Activated naive CD8-positive, alpha-beta T cell (primary cell): Measurements from ENCODE around the gene ARL8B.
"Not testable (repeated sequence)": the region's sequence is repeated elsewhere in the genome, so short reads cannot be mapped to it uniquely, and the experiment has no call there.

ENCODE experiments used
- H3K27ac Mint-ChIP-seq: one replicate; pipeline ENCODE4 v1.8.0; 2021; ENCODE audit warnings: mixed read lengths
- H3K27me3 Mint-ChIP-seq: one replicate; pipeline ENCODE4 v1.8.0; 2021; ENCODE audit warnings: mixed read lengths
- H3K36me3 Mint-ChIP-seq: one replicate; pipeline ENCODE4 v1.8.0; 2021; ENCODE audit warnings: mixed read lengths
- H3K4me1 Mint-ChIP-seq: one replicate; pipeline ENCODE4 v1.8.0; 2021; ENCODE audit warnings: low read depth, mixed read lengths
- H3K4me3 Mint-ChIP-seq: one replicate; pipeline ENCODE4 v1.8.0; 2021; ENCODE audit warnings: mild to moderate bottlenecking, mixed read lengths
- H3K9me3 Mint-ChIP-seq: one replicate; pipeline ENCODE4 v1.8.0; 2021; ENCODE audit warnings: low read depth, mixed read lengths

ARL8B gene

GRCh38 chr3:5147152-5147551, 25.1 kb downstream of the ARL8B start:
- H3K27ac Mint-ChIP-seq, H3K27me3 Mint-ChIP-seq, H3K9me3 Mint-ChIP-seq, H3K4me3 Mint-ChIP-seq: not testable (repeated sequence)
- H3K4me1 Mint-ChIP-seq: peaks cover 55% of the 10 kb centered on the region
- H3K36me3 Mint-ChIP-seq: peaks cover 50% of the 10 kb centered on the region

- H3K27me3 Mint-ChIP-seq: no peaks in the 10 kb centered on the region
- peaks cover 56% of the 10 kb centered on the region for H3K4me1 Mint-ChIP-seq
- no peak overlapping the region for H3K4me3 Mint-ChIP-seq
- H3K9me3 Mint-ChIP-seq: peaks cover 4% of the 10 kb centered on the region
- no peak overlapping the region for H3K27ac Mint-ChIP-seq
- H3K36me3 Mint-ChIP-seq: peaks cover 39% of the 10 kb centered on the region
These were observed 27.3 kb downstream of the ARL8B start for GRCh38 chr3:5149306-5149880.

GRCh38 chr3:5151586-5151985, 29.5 kb downstream of the ARL8B start:
- no peaks in the 10 kb centered on the region for H3K27me3 Mint-ChIP-seq
- no peak overlapping the region for H3K4me3 Mint-ChIP-seq
- no peak overlapping the region for H3K27ac Mint-ChIP-seq
- peaks cover 21% of the 10 kb centered on the region for H3K36me3 Mint-ChIP-seq
- H3K4me1 Mint-ChIP-seq: peaks cover 67% of the 10 kb centered on the region
- no peaks in the 10 kb centered on the region for H3K9me3 Mint-ChIP-seq

- H3K36me3 Mint-ChIP-seq: peaks cover 8% of the 10 kb centered on the region
- H3K27ac Mint-ChIP-seq: no peak overlapping the region
- H3K27me3 Mint-ChIP-seq: no peaks in the 10 kb centered on the region
- H3K4me1 Mint-ChIP-seq: peaks cover 75% of the 10 kb centered on the region
- H3K9me3 Mint-ChIP-seq: no peaks in the 10 kb centered on the region
- H3K4me3 Mint-ChIP-seq: no peak overlapping the region
These were observed 31.0 kb downstream of the ARL8B start for GRCh38 chr3:5153074-5153473.

- H3K36me3 Mint-ChIP-seq: no peaks in the 10 kb centered on the region
These were observed 33.1 kb downstream of the ARL8B start for GRCh38 chr3:5155241-5155640.

GRCh38 chr3:5160321-5160720, 38.2 kb downstream of the ARL8B start:
- H3K9me3 Mint-ChIP-seq: no peaks in the 10 kb centered on the region
- peaks cover 74% of the 10 kb centered on the region for H3K4me1 Mint-ChIP-seq
- no peaks in the 10 kb centered on the region for H3K36me3 Mint-ChIP-seq
- H3K4me3 Mint-ChIP-seq: no peak overlapping the region
- peak overlapping the region; percentile 64 for H3K27ac Mint-ChIP-seq
- no peaks in the 10 kb centered on the region for H3K27me3 Mint-ChIP-seq

More at GRCh38 chr3:5155241-5155640, 33.1 kb downstream of the ARL8B start:
- Mint-ChIP-seq H3K27ac (no peak overlapping the region), H3K4me1 (peaks cover 71% of the 10 kb centered on the region), H3K27me3 (no peaks in the 10 kb centered on the region), H3K4me3 (no peak overlapping the region), H3K9me3 (no peaks in the 10 kb centered on the region)

GRCh38 chr3:5160940-5161858, 39.1 kb downstream of the ARL8B start:
- H3K36me3 Mint-ChIP-seq: no peaks in the 10 kb centered on the region
- H3K27ac Mint-ChIP-seq: peak overlapping the region; percentile 30
- H3K4me1 Mint-ChIP-seq: peaks cover 72% of the 10 kb centered on the region
- peak overlapping the region; percentile 14 for H3K4me3 Mint-ChIP-seq
- no peaks in the 10 kb centered on the region for H3K9me3 Mint-ChIP-seq
- H3K27me3 Mint-ChIP-seq: no peaks in the 10 kb centered on the region

- H3K36me3 Mint-ChIP-seq: no peaks in the 10 kb centered on the region
- H3K4me1 Mint-ChIP-seq: peaks cover 71% of the 10 kb centered on the region
- no peak overlapping the region for H3K4me3 Mint-ChIP-seq
- no peaks in the 10 kb centered on the region for H3K9me3 Mint-ChIP-seq
- no peaks in the 10 kb centered on the region for H3K27me3 Mint-ChIP-seq
- H3K27ac Mint-ChIP-seq: peak overlapping the region; percentile 30
These were observed 40.0 kb downstream of the ARL8B start for GRCh38 chr3:5162102-5162501.

- peaks cover 61% of the 10 kb centered on the region for H3K4me1 Mint-ChIP-seq
These were observed 43.6 kb downstream of the ARL8B start for GRCh38 chr3:5165698-5166097.

GRCh38 chr3:5166846-5167245, 44.8 kb downstream of the ARL8B start:
- H3K4me3 Mint-ChIP-seq: no peak overlapping the region
- H3K27ac Mint-ChIP-seq: no peak overlapping the region
- no peaks in the 10 kb centered on the region for H3K9me3 Mint-ChIP-seq
- H3K27me3 Mint-ChIP-seq: no peaks in the 10 kb centered on the region
- H3K36me3 Mint-ChIP-seq: no peaks in the 10 kb centered on the region
- H3K4me1 Mint-ChIP-seq: peaks cover 49% of the 10 kb centered on the region

More at GRCh38 chr3:5165698-5166097, 43.6 kb downstream of the ARL8B start:
- Mint-ChIP-seq H3K36me3 (no peaks in the 10 kb centered on the region), H3K27me3 (no peaks in the 10 kb centered on the region), H3K27ac (peak overlapping the region; percentile 7), H3K4me3 (no peak overlapping the region), H3K9me3 (no peaks in the 10 kb centered on the region)

GRCh38 chr3:5168110-5168509, 46.0 kb downstream of the ARL8B start:
- H3K4me1 Mint-ChIP-seq: peaks cover 43% of the 10 kb centered on the region
- H3K36me3 Mint-ChIP-seq: peaks cover 3% of the 10 kb centered on the region
- H3K4me3 Mint-ChIP-seq: no peak overlapping the region
- H3K27ac Mint-ChIP-seq: no peak overlapping the region
- no peaks in the 10 kb centered on the region for H3K9me3 Mint-ChIP-seq
- no peaks in the 10 kb centered on the region for H3K27me3 Mint-ChIP-seq

- Mint-ChIP-seq H3K4me1 (peaks cover 29% of the 10 kb centered on the region), H3K36me3 (peaks cover 3% of the 10 kb centered on the region), H3K27ac (peak overlapping the region; percentile 29), H3K4me3 (no peak overlapping the region), H3K27me3 (no peaks in the 10 kb centered on the region), H3K9me3 (no peaks in the 10 kb centered on the region)
These were observed 47.7 kb downstream of the ARL8B start for GRCh38 chr3:5169807-5170206.

GRCh38 chr3:5170975-5171374, 48.9 kb downstream of the ARL8B start:
- H3K27me3 Mint-ChIP-seq: no peaks in the 10 kb centered on the region

GRCh38 chr3:5172018-5172417, 49.9 kb downstream of the ARL8B start:
- Mint-ChIP-seq H3K36me3 (peaks cover 3% of the 10 kb centered on the region), H3K4me1 (peaks cover 14% of the 10 kb centered on the region), H3K4me3 (no peak overlapping the region), H3K27me3 (no peaks in the 10 kb centered on the region), H3K27ac (no peak overlapping the region), H3K9me3 (no peaks in the 10 kb centered on the region)

More at GRCh38 chr3:5170975-5171374, 48.9 kb downstream of the ARL8B start:
- Mint-ChIP-seq H3K9me3 (no peaks in the 10 kb centered on the region), H3K4me3 (no peak overlapping the region), H3K36me3 (peaks cover 3% of the 10 kb centered on the region), H3K27ac (no peak overlapping the region), H3K4me1 (peaks cover 20% of the 10 kb centered on the region)

GRCh38 chr3:5179036-5179435, 56.9 kb downstream of the ARL8B start:
- H3K27ac Mint-ChIP-seq, H3K36me3 Mint-ChIP-seq, H3K4me3 Mint-ChIP-seq, H3K27me3 Mint-ChIP-seq, H3K9me3 Mint-ChIP-seq, H3K4me1 Mint-ChIP-seq: not testable (repeated sequence)
